Measurements from ENCODE around the gene CCDC194. TPM values are rescaled to one million over a fixed set of nuclear protein-coding genes. Genes with fewer than 3 reads are reported as not detected.
A peak's percentile ranks its signal among the peaks of the same experiment; 100 is the strongest.

Gene CCDC194
- total and polyA plus RNA-seq, 2 of the 13 experiments (the other 11 are each of a cell fraction or from before 2014, with no cell fraction given), result 0.13 to 0.21 TPM

DNA sequence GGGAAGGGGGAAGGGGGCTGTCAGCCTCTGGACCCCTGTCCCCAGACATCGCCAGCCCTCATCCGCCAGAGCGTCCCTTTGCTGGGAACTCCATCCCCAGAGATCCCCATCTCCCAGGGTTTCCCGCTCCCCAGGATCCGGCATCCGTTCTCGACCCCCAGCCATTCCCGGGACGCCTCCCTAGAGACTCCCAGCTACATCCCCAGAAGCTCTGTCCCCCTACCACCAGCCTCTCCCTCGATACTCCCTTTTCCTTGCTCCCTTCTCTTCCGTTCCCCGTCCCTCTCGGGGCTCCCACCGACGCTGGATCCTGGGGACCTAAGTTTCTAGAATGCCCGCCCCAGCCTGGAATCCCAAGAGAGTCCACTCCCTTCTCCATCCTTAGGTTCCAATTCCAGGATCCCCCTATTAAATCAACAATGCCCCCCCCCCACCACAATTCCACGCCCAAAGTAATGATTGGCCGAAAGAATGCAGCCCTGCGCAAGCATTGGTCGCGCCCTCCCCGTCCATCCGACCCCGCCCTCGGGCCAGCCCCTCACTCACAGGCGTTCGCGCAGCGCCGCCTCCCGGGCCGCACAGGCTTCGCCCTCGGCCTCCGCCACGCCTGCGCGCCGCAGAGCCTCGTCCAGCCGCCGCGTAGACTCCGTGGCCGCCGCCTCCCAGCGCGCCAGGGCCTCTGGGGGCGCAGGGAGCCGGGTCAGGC lies 3.2 kb downstream of the CCDC194 start (continued):
- TF ChIP-seq REST (IDR thresholded peaks at IDR 0.05; ENCODE audit: borderline replicate concordance in 1 of 2, low read depth in 1 of 2, low read length in 2 of 2) (no peak), ZNF253 (CRISPR knock-in tag; IDR thresholded peaks at IDR 0.05; ENCODE audit: borderline replicate concordance) (0 out of 2 replicates have a peak, but pooled peaks have one; percentile 10), MIER2 (CRISPR knock-in tag; IDR thresholded peaks at IDR 0.05) (no peak), THAP11 (CRISPR knock-in tag; IDR thresholded peaks at IDR 0.05) (peak; percentile 79), FOXO4 (CRISPR knock-in tag; conservative IDR thresholded peaks at IDR 0.05) (no peak), NONO (IDR thresholded peaks at IDR 0.05) (no peak), NONO (CRISPR knock-in tag; conservative IDR thresholded peaks at IDR 0.05) (peak; percentile 88), HOXA5 (CRISPR knock-in tag; IDR thresholded peaks at IDR 0.05) (no peak), TCF7 (IDR thresholded peaks at IDR 0.05; ENCODE audit: low read depth) (no peak), ZNF282 (IDR thresholded peaks at IDR 0.05; ENCODE audit: partially characterized antibody) (no peak), GTF3A (CRISPR knock-in tag; conservative IDR thresholded peaks at IDR 0.05) (no peak), NFKBIZ (CRISPR knock-in tag; IDR thresholded peaks at IDR 0.05) (no peak), ZNF33A (CRISPR knock-in tag; IDR thresholded peaks at IDR 0.05; ENCODE audit: borderline replicate concordance) (no peak), EEA1 (CRISPR knock-in tag; IDR thresholded peaks at IDR 0.05; ENCODE audit: borderline replicate concordance) (0 out of 2 replicates have a peak, but pooled peaks have one; percentile 37)
- TF ChIP-seq, protein P1, sequence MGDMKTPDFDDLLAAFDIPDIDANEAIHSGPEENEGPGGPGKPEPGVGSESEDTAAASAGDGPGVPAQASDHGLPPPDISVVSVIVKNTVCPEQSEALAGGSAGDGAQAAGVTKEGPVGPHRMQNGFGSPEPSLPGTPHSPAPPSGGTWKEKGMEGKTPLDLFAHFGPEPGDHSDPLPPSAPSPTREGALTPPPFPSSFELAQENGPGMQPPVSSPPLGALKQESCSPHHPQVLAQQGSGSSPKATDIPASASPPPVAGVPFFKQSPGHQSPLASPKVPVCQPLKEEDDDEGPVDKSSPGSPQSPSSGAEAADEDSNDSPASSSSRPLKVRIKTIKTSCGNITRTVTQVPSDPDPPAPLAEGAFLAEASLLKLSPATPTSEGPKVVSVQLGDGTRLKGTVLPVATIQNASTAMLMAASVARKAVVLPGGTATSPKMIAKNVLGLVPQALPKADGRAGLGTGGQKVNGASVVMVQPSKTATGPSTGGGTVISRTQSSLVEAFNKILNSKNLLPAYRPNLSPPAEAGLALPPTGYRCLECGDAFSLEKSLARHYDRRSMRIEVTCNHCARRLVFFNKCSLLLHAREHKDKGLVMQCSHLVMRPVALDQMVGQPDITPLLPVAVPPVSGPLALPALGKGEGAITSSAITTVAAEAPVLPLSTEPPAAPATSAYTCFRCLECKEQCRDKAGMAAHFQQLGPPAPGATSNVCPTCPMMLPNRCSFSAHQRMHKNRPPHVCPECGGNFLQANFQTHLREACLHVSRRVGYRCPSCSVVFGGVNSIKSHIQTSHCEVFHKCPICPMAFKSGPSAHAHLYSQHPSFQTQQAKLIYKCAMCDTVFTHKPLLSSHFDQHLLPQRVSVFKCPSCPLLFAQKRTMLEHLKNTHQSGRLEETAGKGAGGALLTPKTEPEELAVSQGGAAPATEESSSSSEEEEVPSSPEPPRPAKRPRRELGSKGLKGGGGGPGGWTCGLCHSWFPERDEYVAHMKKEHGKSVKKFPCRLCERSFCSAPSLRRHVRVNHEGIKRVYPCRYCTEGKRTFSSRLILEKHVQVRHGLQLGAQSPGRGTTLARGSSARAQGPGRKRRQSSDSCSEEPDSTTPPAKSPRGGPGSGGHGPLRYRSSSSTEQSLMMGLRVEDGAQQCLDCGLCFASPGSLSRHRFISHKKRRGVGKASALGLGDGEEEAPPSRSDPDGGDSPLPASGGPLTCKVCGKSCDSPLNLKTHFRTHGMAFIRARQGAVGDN (CRISPR knock-in tag; IDR thresholded peaks at IDR 0.05), result peak; percentile 83
- TF ChIP-seq, protein P2, sequence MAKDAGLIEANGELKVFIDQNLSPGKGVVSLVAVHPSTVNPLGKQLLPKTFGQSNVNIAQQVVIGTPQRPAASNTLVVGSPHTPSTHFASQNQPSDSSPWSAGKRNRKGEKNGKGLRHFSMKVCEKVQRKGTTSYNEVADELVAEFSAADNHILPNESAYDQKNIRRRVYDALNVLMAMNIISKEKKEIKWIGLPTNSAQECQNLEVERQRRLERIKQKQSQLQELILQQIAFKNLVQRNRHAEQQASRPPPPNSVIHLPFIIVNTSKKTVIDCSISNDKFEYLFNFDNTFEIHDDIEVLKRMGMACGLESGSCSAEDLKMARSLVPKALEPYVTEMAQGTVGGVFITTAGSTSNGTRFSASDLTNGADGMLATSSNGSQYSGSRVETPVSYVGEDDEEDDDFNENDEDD (CRISPR knock-in tag; IDR thresholded peaks at IDR 0.05; ENCODE audit: borderline replicate concordance), result peak; percentile 69; the same call in 1 of the 2 replicates
- TF ChIP-seq, protein P3, sequence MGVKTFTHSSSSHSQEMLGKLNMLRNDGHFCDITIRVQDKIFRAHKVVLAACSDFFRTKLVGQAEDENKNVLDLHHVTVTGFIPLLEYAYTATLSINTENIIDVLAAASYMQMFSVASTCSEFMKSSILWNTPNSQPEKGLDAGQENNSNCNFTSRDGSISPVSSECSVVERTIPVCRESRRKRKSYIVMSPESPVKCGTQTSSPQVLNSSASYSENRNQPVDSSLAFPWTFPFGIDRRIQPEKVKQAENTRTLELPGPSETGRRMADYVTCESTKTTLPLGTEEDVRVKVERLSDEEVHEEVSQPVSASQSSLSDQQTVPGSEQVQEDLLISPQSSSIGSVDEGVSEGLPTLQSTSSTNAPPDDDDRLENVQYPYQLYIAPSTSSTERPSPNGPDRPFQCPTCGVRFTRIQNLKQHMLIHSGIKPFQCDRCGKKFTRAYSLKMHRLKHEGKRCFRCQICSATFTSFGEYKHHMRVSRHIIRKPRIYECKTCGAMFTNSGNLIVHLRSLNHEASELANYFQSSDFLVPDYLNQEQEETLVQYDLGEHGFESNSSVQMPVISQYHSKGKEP (CRISPR knock-in tag; IDR thresholded peaks at IDR 0.05), result no peak
